ENCODE data around the gene LRRC37A2.
A peak's percentile ranks its signal among the peaks of the same experiment; 100 is the strongest.
"Not testable (repeated sequence)": the region's sequence is repeated elsewhere in the genome, so short reads cannot be mapped to it uniquely, and the experiment has no call there.

The LRRC37A2 gene

GRCh38 chr17:46559155-46559554, 46.9 kb downstream of the LRRC37A2 start:
- H3K4me1 ChIP-seq (ENCODE audit: low read depth, poor library complexity, severe bottlenecking); H4K20me1 ChIP-seq (ENCODE audit: insufficient read depth); H3K27me3 ChIP-seq (ENCODE audit: insufficient read depth, low read depth); H3K27ac ChIP-seq; H3K79me2 ChIP-seq (ENCODE audit: insufficient read depth, low read depth); H2AFZ ChIP-seq (ENCODE audit: low read depth); H3K9ac ChIP-seq; H3K4me3 ChIP-seq (IDR thresholded peaks at IDR 0.05; ENCODE audit: insufficient read depth, low read depth, low read length); H3K4me2 ChIP-seq; H3K36me3 ChIP-seq (ENCODE audit: insufficient read depth): not testable (repeated sequence)

- H2AFZ ChIP-seq (ENCODE audit: low read depth); H3K9ac ChIP-seq: not testable (repeated sequence)
Measured at GRCh38 chr17:46560048-46560447, 47.8 kb downstream of the LRRC37A2 start.

GRCh38 chr17:46566284-46566683, 54.0 kb downstream of the LRRC37A2 start:
- not testable (repeated sequence) for H4K20me1 ChIP-seq (ENCODE audit: insufficient read depth); H3K4me1 ChIP-seq (ENCODE audit: low read depth, poor library complexity, severe bottlenecking); H3K79me2 ChIP-seq (ENCODE audit: insufficient read depth, low read depth); H3K36me3 ChIP-seq (ENCODE audit: insufficient read depth); H3K4me3 ChIP-seq (IDR thresholded peaks at IDR 0.05; ENCODE audit: insufficient read depth, low read depth, low read length); H2AFZ ChIP-seq (ENCODE audit: low read depth); H3K9ac ChIP-seq; H3K27ac ChIP-seq; H3K4me2 ChIP-seq; H3K27me3 ChIP-seq (ENCODE audit: insufficient read depth, low read depth)

More at GRCh38 chr17:46560048-46560447, 47.8 kb downstream of the LRRC37A2 start:
- H3K79me2 ChIP-seq (ENCODE audit: insufficient read depth, low read depth); H3K4me2 ChIP-seq; H3K27me3 ChIP-seq (ENCODE audit: insufficient read depth, low read depth); H3K36me3 ChIP-seq (ENCODE audit: insufficient read depth); H3K4me1 ChIP-seq (ENCODE audit: low read depth, poor library complexity, severe bottlenecking); H3K4me3 ChIP-seq (IDR thresholded peaks at IDR 0.05; ENCODE audit: insufficient read depth, low read depth, low read length); H4K20me1 ChIP-seq (ENCODE audit: insufficient read depth); H3K27ac ChIP-seq: not testable (repeated sequence)

GRCh38 chr17:46566980-46567379, 54.7 kb downstream of the LRRC37A2 start:
- not testable (repeated sequence) for H3K9ac ChIP-seq; H3K4me1 ChIP-seq (ENCODE audit: low read depth, poor library complexity, severe bottlenecking); H3K4me2 ChIP-seq; H3K27me3 ChIP-seq (ENCODE audit: insufficient read depth, low read depth); H2AFZ ChIP-seq (ENCODE audit: low read depth); H3K27ac ChIP-seq; H3K4me3 ChIP-seq (IDR thresholded peaks at IDR 0.05; ENCODE audit: insufficient read depth, low read depth, low read length); H3K79me2 ChIP-seq (ENCODE audit: insufficient read depth, low read depth); H4K20me1 ChIP-seq (ENCODE audit: insufficient read depth); H3K36me3 ChIP-seq (ENCODE audit: insufficient read depth)

GRCh38 chr17:46571796-46572195, 59.5 kb downstream of the LRRC37A2 start:
- H3K36me3 ChIP-seq (ENCODE audit: insufficient read depth); H2AFZ ChIP-seq (ENCODE audit: low read depth): not testable (repeated sequence)

GRCh38 chr17:46579083-46580075, 67.1 kb downstream of the LRRC37A2 start, which contains the start of gene ARL17A:
TSS of gene ARL17A (minus strand) at chr17:46579691. CDS start at chr17:46576322, 3,369 bp downstream.
- H3K4me1 ChIP-seq (ENCODE audit: low read depth, poor library complexity, severe bottlenecking); H3K36me3 ChIP-seq (ENCODE audit: insufficient read depth); H3K4me3 ChIP-seq (IDR thresholded peaks at IDR 0.05; ENCODE audit: insufficient read depth, low read depth, low read length); H3K9ac ChIP-seq; H3K79me2 ChIP-seq (ENCODE audit: insufficient read depth, low read depth); H4K20me1 ChIP-seq (ENCODE audit: insufficient read depth); H3K27ac ChIP-seq; H3K27me3 ChIP-seq (ENCODE audit: insufficient read depth, low read depth): not testable (repeated sequence)
- peak within 1 kb of the TSS; percentile 48; the same call in 1 of the 2 replicates for H3K4me2 ChIP-seq
- H2AFZ ChIP-seq (ENCODE audit: low read depth), result peak within 1 kb of the TSS; percentile 47

More at GRCh38 chr17:46571796-46572195, 59.5 kb downstream of the LRRC37A2 start:
- H3K27ac ChIP-seq; H3K4me2 ChIP-seq; H3K4me3 ChIP-seq (IDR thresholded peaks at IDR 0.05; ENCODE audit: insufficient read depth, low read depth, low read length); H4K20me1 ChIP-seq (ENCODE audit: insufficient read depth); H3K4me1 ChIP-seq (ENCODE audit: low read depth, poor library complexity, severe bottlenecking); H3K27me3 ChIP-seq (ENCODE audit: insufficient read depth, low read depth); H3K79me2 ChIP-seq (ENCODE audit: insufficient read depth, low read depth); H3K9ac ChIP-seq: not testable (repeated sequence)

GRCh38 chr17:46580082-46580481, 67.8 kb downstream of the LRRC37A2 start:
- not testable (repeated sequence) for H3K27ac ChIP-seq, H3K9ac ChIP-seq

GRCh38 chr17:46585444-46585843, 73.2 kb downstream of the LRRC37A2 start:
- not testable (repeated sequence) for H3K4me3 ChIP-seq (IDR thresholded peaks at IDR 0.05; ENCODE audit: insufficient read depth, low read depth, low read length); H4K20me1 ChIP-seq (ENCODE audit: insufficient read depth); H3K4me1 ChIP-seq (ENCODE audit: low read depth, poor library complexity, severe bottlenecking); H2AFZ ChIP-seq (ENCODE audit: low read depth); H3K27me3 ChIP-seq (ENCODE audit: insufficient read depth, low read depth); H3K27ac ChIP-seq; H3K36me3 ChIP-seq (ENCODE audit: insufficient read depth); H3K79me2 ChIP-seq (ENCODE audit: insufficient read depth, low read depth); H3K4me2 ChIP-seq; H3K9ac ChIP-seq

More at GRCh38 chr17:46580082-46580481, 67.8 kb downstream of the LRRC37A2 start:
- H3K4me3 ChIP-seq (IDR thresholded peaks at IDR 0.05; ENCODE audit: insufficient read depth, low read depth, low read length); H3K36me3 ChIP-seq (ENCODE audit: insufficient read depth); H3K4me1 ChIP-seq (ENCODE audit: low read depth, poor library complexity, severe bottlenecking); H3K27me3 ChIP-seq (ENCODE audit: insufficient read depth, low read depth); H4K20me1 ChIP-seq (ENCODE audit: insufficient read depth); H3K79me2 ChIP-seq (ENCODE audit: insufficient read depth, low read depth): not testable (repeated sequence)
- Histone ChIP-seq H3K4me2 (peak overlapping the region; percentile 48; the same call in 1 of the 2 replicates), H2AFZ (ENCODE audit: low read depth) (peak overlapping the region; percentile 47)

GRCh38 chr17:46590157-46591146, 78.2 kb downstream of the LRRC37A2 start, which contains the start of gene NSF:
TSS of gene NSF (plus strand) at chr17:46590669. CDS start at chr17:46590776, 107 bp downstream.
- H3K4me1 ChIP-seq (ENCODE audit: low read depth, poor library complexity, severe bottlenecking), result not testable (repeated sequence)

More at GRCh38 chr17:46590157-46591146, 78.2 kb downstream of the LRRC37A2 start, which contains the start of gene NSF:
- H3K4me3 ChIP-seq (IDR thresholded peaks at IDR 0.05; ENCODE audit: insufficient read depth, low read depth, low read length); H3K36me3 ChIP-seq (ENCODE audit: insufficient read depth); H4K20me1 ChIP-seq (ENCODE audit: insufficient read depth); H3K27me3 ChIP-seq (ENCODE audit: insufficient read depth, low read depth); H3K27ac ChIP-seq; H3K9ac ChIP-seq; H3K4me2 ChIP-seq; H3K79me2 ChIP-seq (ENCODE audit: insufficient read depth, low read depth); H2AFZ ChIP-seq (ENCODE audit: low read depth): not testable (repeated sequence)

Data from KMS-11 (cell line).